Muscle layer of colon (tissue), 2 donors: ENCODE data around the gene KLK4.

Experiments used
- H3K27ac ChIP-seq: one replicate; pipeline ENCODE4 v1.7.0; 2013; ENCODE audit warnings: low read depth, mild to moderate bottlenecking, low read length, moderate library complexity
- H3K27me3 ChIP-seq, 2 donors: one replicate each; pipeline ENCODE4 v1.7.0; 2013; ENCODE audit warnings: low read length in 2 of 2, mild to moderate bottlenecking in 2 of 2; ENCODE audit not compliant: insufficient read depth in 2 of 2, control insufficient read depth in 1 of 2
- H3K36me3 ChIP-seq: one replicate; pipeline ENCODE4 v1.7.0; 2013; ENCODE audit warnings: mild to moderate bottlenecking, low read length; ENCODE audit not compliant: insufficient read depth
- H3K4me1 ChIP-seq: one replicate; pipeline ENCODE4 v1.7.0; 2013; ENCODE audit warnings: mild to moderate bottlenecking, low read length; ENCODE audit not compliant: insufficient read depth
- H3K4me3 ChIP-seq, 2 donors: one replicate each; pipeline ENCODE4 v1.7.0; 2013; ENCODE audit warnings: low read length in 2 of 2, low read depth in 1 of 2, mild to moderate bottlenecking in 1 of 2, moderate library complexity in 1 of 2
- H3K9ac ChIP-seq: one replicate; pipeline ENCODE4 v1.7.0; 2013; ENCODE audit warnings: low read length
- H3K9me3 ChIP-seq: one replicate; pipeline ENCODE4 v1.7.0; 2013; ENCODE audit warnings: mild to moderate bottlenecking, low read length
- donor health status: abdominal sarcoma.
- donor health status: Adenocarcinoma of cecum.

KLK4 gene

GRCh38 chr19:50932690-50933083 lies 21.5 kb upstream of the KLK4 start:
- Histone ChIP-seq H3K9me3 (no peaks in the 10 kb centered on the region), H3K27ac (no peak overlapping the region), H3K9ac (no peak overlapping the region), H3K4me3 (no peak overlapping the region), H3K27me3 (peaks cover 5 to 12% of the 10 kb centered on the region in 2 donors), H3K36me3 (no peaks in the 10 kb centered on the region), H3K4me1 (no peaks in the 10 kb centered on the region)

DNA sequence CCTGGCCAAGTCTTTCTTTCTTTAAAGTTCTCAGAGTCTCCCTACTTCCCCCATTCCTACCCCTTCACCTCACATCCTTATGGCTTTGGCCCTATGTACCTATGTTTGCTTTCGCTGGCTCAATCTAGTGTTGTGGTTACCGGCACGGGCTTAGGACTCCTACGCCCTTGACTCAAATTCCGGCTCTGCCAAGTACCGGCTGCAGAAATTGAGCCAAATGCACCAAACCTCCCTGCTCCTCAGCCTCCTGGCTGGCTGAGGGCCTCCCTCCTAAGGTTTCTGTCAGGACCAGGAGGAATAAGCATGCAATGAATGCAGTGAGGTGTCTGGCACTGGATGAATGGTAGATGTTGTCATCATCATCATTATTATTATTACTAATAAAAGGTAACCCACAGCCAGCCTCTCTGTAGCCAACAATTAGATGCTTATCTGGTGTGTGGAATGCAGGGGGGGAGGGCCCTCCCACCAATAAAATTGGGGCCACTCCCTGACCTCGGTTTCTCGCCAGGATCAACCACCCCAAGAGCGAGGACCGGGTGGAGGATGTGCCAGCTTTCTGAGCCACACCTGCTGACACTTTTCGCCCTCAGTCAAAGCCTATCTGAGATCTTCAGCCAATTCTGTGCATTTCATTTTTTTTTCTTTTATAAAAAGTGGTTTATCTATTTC lies 21.0 kb upstream of the KLK4 start:
- no peaks in the 10 kb centered on the region for H3K36me3 ChIP-seq
- no peaks in the 10 kb centered on the region for H3K9me3 ChIP-seq
- H3K4me3 ChIP-seq: no peak overlapping the region
- H3K4me1 ChIP-seq: no peaks in the 10 kb centered on the region
- H3K27ac ChIP-seq: no peak overlapping the region
- no peak overlapping the region for H3K9ac ChIP-seq
- peaks cover 5 to 12% of the 10 kb centered on the region in 2 donors for H3K27me3 ChIP-seq

- Histone ChIP-seq H3K4me3 (no peak overlapping the region), H3K27me3 (peaks cover 5 to 12% of the 10 kb centered on the region in 2 donors), H3K4me1 (no peaks in the 10 kb centered on the region)
Measured at GRCh38 chr19:50931023-50931422, 19.8 kb upstream of the KLK4 start.

DNA sequence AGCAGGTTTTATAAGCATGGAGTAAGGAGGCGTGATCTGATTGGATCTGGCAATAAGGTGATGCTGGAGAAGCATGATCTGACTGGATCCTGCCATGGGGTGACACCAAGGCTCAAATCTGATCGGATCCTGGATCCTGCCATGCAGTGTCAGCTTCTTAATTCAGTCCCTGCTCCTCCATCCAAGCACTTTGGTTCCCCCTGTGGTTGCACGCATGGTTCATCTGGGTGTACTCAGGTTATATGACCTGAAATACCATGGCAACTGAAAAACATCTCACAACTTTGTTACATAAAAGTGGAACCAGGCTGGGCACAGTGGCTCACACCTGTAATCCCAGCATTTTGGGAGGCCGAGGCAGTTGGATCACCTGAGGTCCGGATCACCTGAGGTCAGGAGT lies 17.6 kb upstream of the KLK4 start:
- no peaks in the 10 kb centered on the region for H3K36me3 ChIP-seq
- peaks cover 5 to 12% of the 10 kb centered on the region in 2 donors for H3K27me3 ChIP-seq
- H3K4me3 ChIP-seq: no peak overlapping the region

More at GRCh38 chr19:50931023-50931422, 19.8 kb upstream of the KLK4 start:
- Histone ChIP-seq H3K27ac (no peak overlapping the region), H3K36me3 (no peaks in the 10 kb centered on the region), H3K9me3 (no peaks in the 10 kb centered on the region), H3K9ac (no peak overlapping the region)

DNA sequence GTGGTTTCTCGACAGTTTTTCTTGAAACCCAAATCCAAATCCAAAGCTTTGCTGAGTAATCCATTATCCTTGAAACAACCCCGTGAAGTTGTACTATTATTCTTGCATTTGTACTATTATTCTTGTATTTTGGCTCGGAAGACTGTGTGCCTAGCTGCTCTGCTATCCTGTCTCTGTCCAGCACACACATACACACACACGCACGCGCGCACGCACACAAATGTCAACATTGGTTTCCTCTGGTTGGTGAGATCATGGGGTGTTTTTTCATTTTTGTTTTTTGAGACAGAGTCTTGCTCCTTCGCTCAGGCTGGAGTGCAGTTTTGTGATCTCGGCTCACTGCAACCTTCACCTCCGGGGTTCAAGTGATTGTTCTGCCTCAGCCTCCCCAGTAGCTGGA lies 14.9 kb upstream of the KLK4 start:
- peaks cover 5 to 14% of the 10 kb centered on the region in 2 donors for H3K27me3 ChIP-seq
- no peak overlapping the region for H3K9ac ChIP-seq
- H3K27ac ChIP-seq: no peak overlapping the region
- no peak overlapping the region for H3K4me3 ChIP-seq
- peaks cover 3% of the 10 kb centered on the region for H3K4me1 ChIP-seq
- no peaks in the 10 kb centered on the region for H3K36me3 ChIP-seq
- H3K9me3 ChIP-seq: no peaks in the 10 kb centered on the region

More for the DNA sequence above, 17.6 kb upstream of the KLK4 start:
- Histone ChIP-seq H3K27ac (no peak overlapping the region), H3K9me3 (no peaks in the 10 kb centered on the region), H3K4me1 (no peaks in the 10 kb centered on the region), H3K9ac (no peak overlapping the region)

- peaks cover 5 to 14% of the 10 kb centered on the region in 2 donors for H3K27me3 ChIP-seq
- H3K4me3 ChIP-seq: no peak overlapping the region
- no peaks in the 10 kb centered on the region for H3K9me3 ChIP-seq
- H3K36me3 ChIP-seq: no peaks in the 10 kb centered on the region
- H3K4me1 ChIP-seq: peaks cover 3% of the 10 kb centered on the region
- H3K9ac ChIP-seq: no peak overlapping the region
- no peak overlapping the region for H3K27ac ChIP-seq
Measured at GRCh38 chr19:50925734-50926133, 14.5 kb upstream of the KLK4 start.

GRCh38 chr19:50924586-50924985 lies 13.4 kb upstream of the KLK4 start:
- H3K36me3 ChIP-seq: no peaks in the 10 kb centered on the region
- H3K9ac ChIP-seq: no peak overlapping the region
- peaks cover 5 to 14% of the 10 kb centered on the region in 2 donors for H3K27me3 ChIP-seq
- H3K4me1 ChIP-seq: peaks cover 3% of the 10 kb centered on the region
- no peak overlapping the region for H3K4me3 ChIP-seq
- no peak overlapping the region for H3K27ac ChIP-seq
- H3K9me3 ChIP-seq: no peaks in the 10 kb centered on the region

GRCh38 chr19:50922317-50922853 lies 11.2 kb upstream of the KLK4 start:
- H3K27ac ChIP-seq: no peak overlapping the region
- no peak overlapping the region for H3K4me3 ChIP-seq
- no peaks in the 10 kb centered on the region for H3K36me3 ChIP-seq
- peaks cover 0 to 7% of the 10 kb centered on the region in 2 donors for H3K27me3 ChIP-seq
- no peak overlapping the region for H3K9ac ChIP-seq
- peaks cover 3% of the 10 kb centered on the region for H3K4me1 ChIP-seq
- no peaks in the 10 kb centered on the region for H3K9me3 ChIP-seq

DNA sequence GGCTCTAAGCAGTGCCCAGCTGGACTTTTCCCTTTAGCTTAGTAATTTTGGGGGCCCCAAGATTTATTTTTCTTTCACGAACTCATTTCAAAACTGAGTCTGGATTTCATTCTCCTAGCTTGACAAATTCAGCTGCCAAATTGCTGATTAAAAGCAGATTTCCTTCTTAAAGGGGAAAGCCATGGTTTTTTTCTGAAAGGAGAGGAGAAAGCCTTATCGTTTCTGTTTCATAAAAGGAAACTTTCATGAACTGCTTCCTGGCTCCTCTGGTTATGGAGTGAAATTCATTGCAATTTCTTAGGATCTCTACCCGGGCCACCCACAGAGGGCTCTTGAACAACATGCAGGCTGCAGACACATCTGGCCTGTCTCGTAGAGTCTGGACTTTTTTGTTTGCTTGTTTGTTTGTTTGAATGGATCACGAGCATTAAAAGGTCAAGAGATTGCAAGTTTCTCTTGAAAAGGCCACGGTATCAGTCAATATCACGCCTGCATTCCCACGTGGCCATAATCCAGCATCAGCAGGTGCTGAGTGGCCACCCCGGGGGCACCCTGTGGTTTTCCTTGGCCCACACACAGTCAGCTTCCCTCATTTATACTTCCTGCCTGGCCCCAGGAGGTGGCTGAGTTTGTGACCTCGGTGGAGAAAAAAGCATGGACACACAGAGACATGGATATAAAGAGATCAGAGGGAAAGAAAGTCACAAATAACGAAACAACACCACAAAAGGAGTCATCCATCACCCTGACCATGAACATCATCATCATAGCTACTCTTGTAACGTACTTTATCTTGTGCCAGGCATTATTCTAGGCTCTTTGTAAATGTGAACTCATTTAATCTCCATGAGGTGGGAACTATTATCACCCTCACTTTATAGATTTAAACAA lies 10.5 kb upstream of the KLK4 start:
- Histone ChIP-seq H3K27ac (no peak overlapping the region), H3K4me3 (no peak overlapping the region), H3K4me1 (peaks cover 3% of the 10 kb centered on the region), H3K36me3 (no peaks in the 10 kb centered on the region), H3K9me3 (no peaks in the 10 kb centered on the region), H3K27me3 (peaks cover 0 to 7% of the 10 kb centered on the region in 2 donors), H3K9ac (no peak overlapping the region)

DNA sequence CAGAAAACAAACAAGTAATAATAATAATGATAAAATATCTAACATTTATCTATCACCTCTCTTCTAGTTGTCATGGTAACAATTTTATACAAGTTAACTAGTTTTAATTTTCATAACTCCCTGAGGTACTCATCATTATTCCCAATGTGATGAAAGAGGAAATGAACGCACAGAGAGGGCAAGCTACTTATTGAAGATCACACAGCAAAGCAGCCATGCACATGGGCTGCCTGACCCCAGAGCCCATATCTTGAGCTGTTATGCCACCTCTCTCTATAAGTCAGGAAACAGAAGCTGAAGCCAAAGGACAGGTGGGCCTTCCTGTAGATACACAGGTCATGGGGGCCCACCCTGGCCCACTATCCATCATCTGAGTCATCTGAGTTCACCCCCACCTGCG lies 4.9 kb upstream of the KLK4 start:
- no peak overlapping the region for H3K4me3 ChIP-seq
- no peak overlapping the region for H3K9ac ChIP-seq
- peaks cover 9 to 10% of the 10 kb centered on the region in 2 donors for H3K27me3 ChIP-seq
- H3K27ac ChIP-seq: no peak overlapping the region
- no peaks in the 10 kb centered on the region for H3K4me1 ChIP-seq
- no peaks in the 10 kb centered on the region for H3K9me3 ChIP-seq
- H3K36me3 ChIP-seq: no peaks in the 10 kb centered on the region
